H4 (cell line): ENCODE data around the gene CLMN. TPM values are rescaled to one million over a fixed set of nuclear protein-coding genes. Genes with fewer than 3 reads are reported as not detected.

Experiments
- DNase-seq: peaks from one replicate; pipeline ENCODE4 v3.0.0-alpha.2; 2015; ENCODE audit warnings: low spot score
- total RNA-seq: library from RNA; depleted of rRNA; stranded (reverse); fragments of >200 nt; shearing (Covaris generic); gene quantifications from 2 replicates; pipeline ENCODE4 v1.2.3, GENCODE V29; 2014

Gene CLMN
- total RNA-seq, 1 experiment from 2014 or later: 4.5 TPM

- no peak for DNase-seq
These were observed 15.4 kb downstream of the CLMN start for GRCh38 chr14:95304342-95304741.

GRCh38 chr14:95303552-95303951 lies 16.2 kb downstream of the CLMN start:
- no peak for DNase-seq

- no peak for DNase-seq
These were observed 16.8 kb downstream of the CLMN start for GRCh38 chr14:95302667-95303506.

GRCh38 chr14:95301527-95302187 lies 18.1 kb downstream of the CLMN start:
- no peak for DNase-seq

- DNase-seq: no peak
These were observed 18.8 kb downstream of the CLMN start for GRCh38 chr14:95300697-95301526.

GRCh38 chr14:95300002-95300696 lies 19.6 kb downstream of the CLMN start:
- DNase-seq: no peak

GRCh38 chr14:95299271-95299670 lies 20.4 kb downstream of the CLMN start:
- no peak for DNase-seq

GRCh38 chr14:95297832-95298231 lies 21.9 kb downstream of the CLMN start:
- no peak for DNase-seq

- DNase-seq: no peak
These were observed 22.7 kb downstream of the CLMN start for GRCh38 chr14:95296966-95297365.

- DNase-seq: no peak
These were observed 23.9 kb downstream of the CLMN start for GRCh38 chr14:95295600-95296376.

- no peak for DNase-seq
These were observed 24.7 kb downstream of the CLMN start for GRCh38 chr14:95294834-95295599.

GRCh38 chr14:95294320-95294719 lies 25.4 kb downstream of the CLMN start:
- DNase-seq: no peak

- no peak for DNase-seq
These were observed 26.3 kb downstream of the CLMN start for GRCh38 chr14:95293449-95293848.

- DNase-seq: no peak
These were observed 26.9 kb downstream of the CLMN start for GRCh38 chr14:95292660-95293425.

- peak; percentile 33 for DNase-seq
These were observed 27.7 kb downstream of the CLMN start for GRCh38 chr14:95291859-95292542.

- no peak for DNase-seq
These were observed 28.8 kb downstream of the CLMN start for GRCh38 chr14:95290871-95291431.

- no peak for DNase-seq
These were observed 29.7 kb downstream of the CLMN start for GRCh38 chr14:95290021-95290420.

- DNase-seq: no peak
These were observed 30.2 kb downstream of the CLMN start for GRCh38 chr14:95289323-95290010.
